ENCODE measurements around the gene ST6GALNAC6. TPM values are rescaled to one million over a fixed set of nuclear protein-coding genes. Genes with fewer than 3 reads are reported as not detected.
A peak's percentile ranks its signal among the peaks of the same experiment; 100 is the strongest.

The ST6GALNAC6 gene
- total RNA-seq, 1 donor from 2014 or later = 77.0 TPM

- H3K9me3 Mint-ChIP-seq (ENCODE audit: unreplicated experiment) = no peaks in the 10 kb centered on the region
- H3K4me1 Mint-ChIP-seq (ENCODE audit: unreplicated experiment) = peaks cover 14% of the 10 kb centered on the region
- H3K27ac Mint-ChIP-seq (ENCODE audit: unreplicated experiment) = no peak overlapping the region
- TF ChIP-seq, protein P1, sequence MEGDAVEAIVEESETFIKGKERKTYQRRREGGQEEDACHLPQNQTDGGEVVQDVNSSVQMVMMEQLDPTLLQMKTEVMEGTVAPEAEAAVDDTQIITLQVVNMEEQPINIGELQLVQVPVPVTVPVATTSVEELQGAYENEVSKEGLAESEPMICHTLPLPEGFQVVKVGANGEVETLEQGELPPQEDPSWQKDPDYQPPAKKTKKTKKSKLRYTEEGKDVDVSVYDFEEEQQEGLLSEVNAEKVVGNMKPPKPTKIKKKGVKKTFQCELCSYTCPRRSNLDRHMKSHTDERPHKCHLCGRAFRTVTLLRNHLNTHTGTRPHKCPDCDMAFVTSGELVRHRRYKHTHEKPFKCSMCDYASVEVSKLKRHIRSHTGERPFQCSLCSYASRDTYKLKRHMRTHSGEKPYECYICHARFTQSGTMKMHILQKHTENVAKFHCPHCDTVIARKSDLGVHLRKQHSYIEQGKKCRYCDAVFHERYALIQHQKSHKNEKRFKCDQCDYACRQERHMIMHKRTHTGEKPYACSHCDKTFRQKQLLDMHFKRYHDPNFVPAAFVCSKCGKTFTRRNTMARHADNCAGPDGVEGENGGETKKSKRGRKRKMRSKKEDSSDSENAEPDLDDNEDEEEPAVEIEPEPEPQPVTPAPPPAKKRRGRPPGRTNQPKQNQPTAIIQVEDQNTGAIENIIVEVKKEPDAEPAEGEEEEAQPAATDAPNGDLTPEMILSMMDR (IDR thresholded peaks at IDR 0.05) = no peak
- H3K27me3 Mint-ChIP-seq (ENCODE audit: unreplicated experiment) = no peaks in the 10 kb centered on the region
- H3K36me3 Mint-ChIP-seq (ENCODE audit: unreplicated experiment) = peaks cover 9% of the 10 kb centered on the region
- DNase-seq (ENCODE audit: extremely low spot score, unreplicated experiment) = no peak
- no peak overlapping the region for H3K4me3 Mint-ChIP-seq (ENCODE audit: unreplicated experiment)
Measured at GRCh38 chr9:127863191-127863621, 36.2 kb downstream of the ST6GALNAC6 start.

GRCh38 chr9:127862075-127863011 lies 37.1 kb downstream of the ST6GALNAC6 start:
- no peak overlapping the region for H3K27ac Mint-ChIP-seq (ENCODE audit: unreplicated experiment)
- peaks cover 3% of the 10 kb centered on the region for H3K36me3 Mint-ChIP-seq (ENCODE audit: unreplicated experiment)
- no peaks in the 10 kb centered on the region for H3K27me3 Mint-ChIP-seq (ENCODE audit: unreplicated experiment)
- TF ChIP-seq, protein P1 (IDR thresholded peaks at IDR 0.05) = no peak
- DNase-seq (ENCODE audit: extremely low spot score, unreplicated experiment) = no peak
- H3K9me3 Mint-ChIP-seq (ENCODE audit: unreplicated experiment) = no peaks in the 10 kb centered on the region
- peaks cover 22% of the 10 kb centered on the region for H3K4me1 Mint-ChIP-seq (ENCODE audit: unreplicated experiment)
- H3K4me3 Mint-ChIP-seq (ENCODE audit: unreplicated experiment) = no peak overlapping the region

GRCh38 chr9:127860779-127861178 lies 38.6 kb downstream of the ST6GALNAC6 start:
- Mint-ChIP-seq H3K9me3 (ENCODE audit: unreplicated experiment) (no peaks in the 10 kb centered on the region), H3K4me3 (ENCODE audit: unreplicated experiment) (no peak overlapping the region), H3K27ac (ENCODE audit: unreplicated experiment) (no peak overlapping the region), H3K36me3 (ENCODE audit: unreplicated experiment) (no peaks in the 10 kb centered on the region), H3K4me1 (ENCODE audit: unreplicated experiment) (peaks cover 26% of the 10 kb centered on the region), H3K27me3 (ENCODE audit: unreplicated experiment) (no peaks in the 10 kb centered on the region)
- TF ChIP-seq, protein P1 (IDR thresholded peaks at IDR 0.05) = no peak
- no peak for DNase-seq (ENCODE audit: extremely low spot score, unreplicated experiment)

GRCh38 chr9:127860260-127860659 lies 39.1 kb downstream of the ST6GALNAC6 start:
- no peaks in the 10 kb centered on the region for H3K27me3 Mint-ChIP-seq (ENCODE audit: unreplicated experiment)

More at GRCh38 chr9:127860260-127860659, 39.1 kb downstream of the ST6GALNAC6 start:
- H3K27ac Mint-ChIP-seq (ENCODE audit: unreplicated experiment) = peak overlapping the region; percentile 50
- no peaks in the 10 kb centered on the region for H3K36me3 Mint-ChIP-seq (ENCODE audit: unreplicated experiment)
- no peaks in the 10 kb centered on the region for H3K9me3 Mint-ChIP-seq (ENCODE audit: unreplicated experiment)
- DNase-seq (ENCODE audit: extremely low spot score, unreplicated experiment) = no peak
- H3K4me3 Mint-ChIP-seq (ENCODE audit: unreplicated experiment) = no peak overlapping the region
- peaks cover 26% of the 10 kb centered on the region for H3K4me1 Mint-ChIP-seq (ENCODE audit: unreplicated experiment)
- TF ChIP-seq, protein P1 (IDR thresholded peaks at IDR 0.05) = no peak
